GM12878 (cell line): ENCODE measurements around the gene ADGRV1. TPM values are rescaled to one million over a fixed set of nuclear protein-coding genes. Genes with fewer than 3 reads are reported as not detected.

Experiments
- ATF7 ChIP-seq: fragments of 450-650 bp; IDR thresholded peaks from 2 replicates; pipeline ENCODE4 v1.6.1; 2016; ENCODE audit warnings: low read depth, mild to moderate bottlenecking
- BMI1 ChIP-seq: fragments of 450-650 bp; IDR thresholded peaks from 2 replicates; pipeline ENCODE4 v1.6.1; 2016; ENCODE audit warnings: mild to moderate bottlenecking, moderate library complexity, borderline replicate concordance
- BRCA1 ChIP-seq: IDR thresholded peaks from 2 replicates; pipeline ENCODE4 v1.6.1; 2011; ENCODE audit warnings: low read depth, low read length, improper control_type of control experiment
- EED ChIP-seq: sonication (generic); IDR thresholded peaks from 2 replicates; pipeline ENCODE4 v1.6.1; 2016; ENCODE audit warnings: antibody characterized with exemption, low read depth
- ESRRA ChIP-seq: IDR thresholded peaks from 2 replicates; pipeline ENCODE4 v1.6.1; 2012; ENCODE audit warnings: mild to moderate bottlenecking, low read length, improper control_type of control experiment
- FOXM1 ChIP-seq: IDR thresholded peaks from 2 replicates; pipeline ENCODE4 v1.6.1; 2012; ENCODE audit warnings: low read depth, mild to moderate bottlenecking, inconsistent platforms, low read length, moderate library complexity
- GABPA ChIP-seq: IDR thresholded peaks from 2 replicates; pipeline ENCODE4 v1.6.1; 2014; ENCODE audit warnings: antibody characterized with exemption, low read depth, mild to moderate bottlenecking, inconsistent platforms
- IKZF2 ChIP-seq, 2 experiments: fragments of 450-650 bp; IDR thresholded peaks; 2 replicates each; pipeline ENCODE4 v1.6.1; 2017; ENCODE audit warnings: mild to moderate bottlenecking in 2 of 2, moderate library complexity in 2 of 2
- IRF4 ChIP-seq: IDR thresholded peaks from 2 replicates; pipeline ENCODE4 v1.6.1; 2011; ENCODE audit warnings: low read depth, low read length
- JUND ChIP-seq: IDR thresholded peaks from 2 replicates; pipeline ENCODE4 v1.6.1; 2012; ENCODE audit warnings: low read depth, mild to moderate bottlenecking, low read length, improper control_type of control experiment, moderate library complexity
- MTA2 ChIP-seq: fragments of 450-650 bp; IDR thresholded peaks from 2 replicates; pipeline ENCODE4 v1.6.1; 2016; ENCODE audit warnings: low read depth, mild to moderate bottlenecking, moderate library complexity
- MYC ChIP-seq: IDR thresholded peaks from 2 replicates; pipeline ENCODE4 v1.6.1; 2011; ENCODE audit warnings: mild to moderate bottlenecking, low read length, moderate library complexity, inconsistent platforms; ENCODE audit not compliant: insufficient read depth, insufficient replicate concordance, insufficient read length, severe bottlenecking
- NFYB ChIP-seq: IDR thresholded peaks from 2 replicates; pipeline ENCODE4 v1.6.1; 2011; ENCODE audit warnings: low read depth, mild to moderate bottlenecking, low read length, improper control_type of control experiment, moderate library complexity; ENCODE audit not compliant: insufficient read depth
- NR2C1 ChIP-seq: fragments of 450-650 bp; IDR thresholded peaks from 2 replicates; pipeline ENCODE4 v1.6.1; 2017; ENCODE audit warnings: antibody characterized with exemption, mild to moderate bottlenecking, moderate library complexity
- NR2F1 ChIP-seq: fragments of 450-650 bp; conservative IDR thresholded peaks from 2 replicates; pipeline ENCODE4 v1.6.1; 2017; ENCODE audit warnings: mild to moderate bottlenecking
- RELA ChIP-seq: fragments of 450-650 bp; IDR thresholded peaks from 2 replicates; pipeline ENCODE4 v1.8.0; 2014; ENCODE audit warnings: borderline replicate concordance; ENCODE audit not compliant: partially characterized antibody
- SPI1 ChIP-seq: IDR thresholded peaks from 2 replicates; pipeline ENCODE4 v1.6.1; 2011; ENCODE audit warnings: low read depth, mild to moderate bottlenecking, low read length, moderate library complexity, borderline replicate concordance; ENCODE audit not compliant: insufficient read depth
- SREBF2 ChIP-seq: IDR thresholded peaks from 2 replicates; pipeline ENCODE4 v1.6.1; 2012; ENCODE audit warnings: mild to moderate bottlenecking, low read length
- ZNF217 ChIP-seq: fragments of 450-650 bp; IDR thresholded peaks from 2 replicates; pipeline ENCODE4 v1.6.1; 2017; ENCODE audit warnings: antibody characterized with exemption, mild to moderate bottlenecking
- polyA plus RNA-seq, 11 experiments: library from polyadenylated mRNA; depleted of rRNA in 4 of 11; unstranded in 6 of 11; stranded (reverse) in 5 of 11; fragments of >200 nt; fragmentation: Nextera tagmentation in 4 of 11; fragmentation: Illumina TruSeq in 1 of 11; extraction: Ambion mirVana in 4 of 11; extraction: Trizol in 1 of 11; gene quantifications; 1 replicate in 1 of 11; 2 replicates in 10 of 11; pipeline versions ENCODE4 v1.2.1 to v1.2.3, GENCODE V29; 2011 to 2016; ENCODE audit warnings: inconsistent platforms in 2 of 11, missing spikeins in 2 of 11, low read depth in 1 of 11
- total RNA-seq, 4 experiments: library from RNA; depleted of rRNA in 3 of 4; stranded (reverse); fragments of >200 nt in 3 of 4; fragmentation: Illumina TruSeq in 1 of 4; extraction: Trizol in 1 of 4; gene quantifications; 2 replicates each; pipeline versions ENCODE4 v1.2.1 to v1.2.3, GENCODE V29; 2013 to 2021
- TF ChIP-seq, protein P1 (sequence below): fragments of 450-650 bp; IDR thresholded peaks from 2 replicates; pipeline ENCODE4 v1.6.1; 2017; ENCODE audit warnings: mild to moderate bottlenecking
- TF ChIP-seq, protein P2 (sequence below): fragments of 450-650 bp; IDR thresholded peaks from 2 replicates; pipeline ENCODE4 v1.6.1; 2018; ENCODE audit warnings: mild to moderate bottlenecking, low read depth, moderate library complexity; ENCODE audit not compliant: partially characterized antibody
- TF ChIP-seq, protein P3 (sequence below): fragments of 450-650 bp; formaldehyde crosslinking; IDR thresholded peaks from 2 replicates; pipeline ENCODE4 v1.4.0; 2020; ENCODE audit warnings: mild to moderate bottlenecking, moderate library complexity

ADGRV1 gene
- total and polyA plus RNA-seq, 10 of the 15 experiments (the other 5 are each of a cell fraction or from before 2014, with no cell fraction given), result 0.04 to 8.1 (median 0.16) TPM; not detected in 1

DNA sequence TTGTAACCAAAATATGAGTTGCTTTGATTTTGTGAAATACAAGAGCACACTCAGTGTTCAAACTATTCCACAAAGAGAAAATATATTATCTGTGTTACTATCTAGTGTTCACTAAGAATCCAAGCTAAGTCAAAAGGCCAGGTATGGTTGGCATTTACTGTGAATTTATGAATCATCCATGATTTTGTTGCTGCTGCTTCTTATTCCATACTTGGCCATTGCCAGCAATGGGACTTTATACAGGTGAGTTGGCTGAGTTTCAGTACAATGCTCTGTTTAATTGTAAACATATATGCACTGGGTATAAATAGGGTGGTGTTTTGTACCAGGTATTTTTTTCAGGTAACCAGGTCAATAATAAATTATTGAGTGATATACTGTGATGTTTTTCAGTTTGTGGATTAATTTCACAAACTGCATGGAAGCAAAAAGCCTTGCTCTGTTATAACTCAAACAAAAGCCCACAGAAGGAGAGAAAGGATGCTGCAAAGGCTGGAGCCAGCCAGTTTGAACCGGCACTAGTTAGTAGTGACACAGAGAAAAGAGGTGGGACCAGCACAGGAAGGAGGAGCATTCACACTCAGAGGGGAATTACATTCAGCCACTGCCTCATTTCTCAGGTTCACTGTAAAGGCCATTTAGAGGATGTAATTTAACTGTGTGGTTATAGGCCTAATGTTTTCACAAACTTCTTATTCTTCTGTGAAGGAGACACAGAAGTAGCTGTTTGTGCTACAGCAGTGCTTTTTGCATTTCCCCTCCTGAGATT lies 381.8 kb downstream of the ADGRV1 start (continued):
- TF ChIP-seq JUND, result no peak
- TF ChIP-seq BRCA1, result no peak
- 0 out of 2 replicates have a peak, but pooled peaks have one; percentile 6 for TF ChIP-seq SPI1
- TF ChIP-seq ZNF217, result no peak
- TF ChIP-seq MYC, result no peak
- TF ChIP-seq GABPA, result 0 out of 2 replicates have a peak, but pooled peaks have one; percentile 23
- TF ChIP-seq RELA, result no peak
- TF ChIP-seq, protein P1, sequence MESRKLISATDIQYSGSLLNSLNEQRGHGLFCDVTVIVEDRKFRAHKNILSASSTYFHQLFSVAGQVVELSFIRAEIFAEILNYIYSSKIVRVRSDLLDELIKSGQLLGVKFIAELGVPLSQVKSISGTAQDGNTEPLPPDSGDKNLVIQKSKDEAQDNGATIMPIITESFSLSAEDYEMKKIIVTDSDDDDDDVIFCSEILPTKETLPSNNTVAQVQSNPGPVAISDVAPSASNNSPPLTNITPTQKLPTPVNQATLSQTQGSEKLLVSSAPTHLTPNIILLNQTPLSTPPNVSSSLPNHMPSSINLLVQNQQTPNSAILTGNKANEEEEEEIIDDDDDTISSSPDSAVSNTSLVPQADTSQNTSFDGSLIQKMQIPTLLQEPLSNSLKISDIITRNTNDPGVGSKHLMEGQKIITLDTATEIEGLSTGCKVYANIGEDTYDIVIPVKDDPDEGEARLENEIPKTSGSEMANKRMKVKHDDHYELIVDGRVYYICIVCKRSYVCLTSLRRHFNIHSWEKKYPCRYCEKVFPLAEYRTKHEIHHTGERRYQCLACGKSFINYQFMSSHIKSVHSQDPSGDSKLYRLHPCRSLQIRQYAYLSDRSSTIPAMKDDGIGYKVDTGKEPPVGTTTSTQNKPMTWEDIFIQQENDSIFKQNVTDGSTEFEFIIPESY, result no peak
- no peak for TF ChIP-seq IKZF2 (IDR thresholded peaks at IDR 0.05)
- no peak for TF ChIP-seq NFYB
- peak; percentile 29; the same call in 1 of the 2 replicates for TF ChIP-seq ATF7
- TF ChIP-seq, protein P2, sequence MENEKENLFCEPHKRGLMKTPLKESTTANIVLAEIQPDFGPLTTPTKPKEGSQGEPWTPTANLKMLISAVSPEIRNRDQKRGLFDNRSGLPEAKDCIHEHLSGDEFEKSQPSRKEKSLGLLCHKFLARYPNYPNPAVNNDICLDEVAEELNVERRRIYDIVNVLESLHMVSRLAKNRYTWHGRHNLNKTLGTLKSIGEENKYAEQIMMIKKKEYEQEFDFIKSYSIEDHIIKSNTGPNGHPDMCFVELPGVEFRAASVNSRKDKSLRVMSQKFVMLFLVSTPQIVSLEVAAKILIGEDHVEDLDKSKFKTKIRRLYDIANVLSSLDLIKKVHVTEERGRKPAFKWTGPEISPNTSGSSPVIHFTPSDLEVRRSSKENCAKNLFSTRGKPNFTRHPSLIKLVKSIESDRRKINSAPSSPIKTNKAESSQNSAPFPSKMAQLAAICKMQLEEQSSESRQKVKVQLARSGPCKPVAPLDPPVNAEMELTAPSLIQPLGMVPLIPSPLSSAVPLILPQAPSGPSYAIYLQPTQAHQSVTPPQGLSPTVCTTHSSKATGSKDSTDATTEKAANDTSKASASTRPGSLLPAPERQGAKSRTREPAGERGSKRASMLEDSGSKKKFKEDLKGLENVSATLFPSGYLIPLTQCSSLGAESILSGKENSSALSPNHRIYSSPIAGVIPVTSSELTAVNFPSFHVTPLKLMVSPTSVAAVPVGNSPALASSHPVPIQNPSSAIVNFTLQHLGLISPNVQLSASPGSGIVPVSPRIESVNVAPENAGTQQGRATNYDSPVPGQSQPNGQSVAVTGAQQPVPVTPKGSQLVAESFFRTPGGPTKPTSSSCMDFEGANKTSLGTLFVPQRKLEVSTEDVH, result no peak
- no peak for TF ChIP-seq BMI1
- TF ChIP-seq NR2C1, result peak; percentile 66
- TF ChIP-seq FOXM1, result no peak
- no peak for TF ChIP-seq ESRRA
- TF ChIP-seq SREBF2, result no peak
- TF ChIP-seq IRF4, result no peak
- TF ChIP-seq MTA2, result peak; percentile 39; the same call in 1 of the 2 replicates
- 0 out of 2 replicates have a peak, but pooled peaks have one; percentile 28 for TF ChIP-seq NR2F1
- no peak for TF ChIP-seq EED
- TF ChIP-seq, protein P3, sequence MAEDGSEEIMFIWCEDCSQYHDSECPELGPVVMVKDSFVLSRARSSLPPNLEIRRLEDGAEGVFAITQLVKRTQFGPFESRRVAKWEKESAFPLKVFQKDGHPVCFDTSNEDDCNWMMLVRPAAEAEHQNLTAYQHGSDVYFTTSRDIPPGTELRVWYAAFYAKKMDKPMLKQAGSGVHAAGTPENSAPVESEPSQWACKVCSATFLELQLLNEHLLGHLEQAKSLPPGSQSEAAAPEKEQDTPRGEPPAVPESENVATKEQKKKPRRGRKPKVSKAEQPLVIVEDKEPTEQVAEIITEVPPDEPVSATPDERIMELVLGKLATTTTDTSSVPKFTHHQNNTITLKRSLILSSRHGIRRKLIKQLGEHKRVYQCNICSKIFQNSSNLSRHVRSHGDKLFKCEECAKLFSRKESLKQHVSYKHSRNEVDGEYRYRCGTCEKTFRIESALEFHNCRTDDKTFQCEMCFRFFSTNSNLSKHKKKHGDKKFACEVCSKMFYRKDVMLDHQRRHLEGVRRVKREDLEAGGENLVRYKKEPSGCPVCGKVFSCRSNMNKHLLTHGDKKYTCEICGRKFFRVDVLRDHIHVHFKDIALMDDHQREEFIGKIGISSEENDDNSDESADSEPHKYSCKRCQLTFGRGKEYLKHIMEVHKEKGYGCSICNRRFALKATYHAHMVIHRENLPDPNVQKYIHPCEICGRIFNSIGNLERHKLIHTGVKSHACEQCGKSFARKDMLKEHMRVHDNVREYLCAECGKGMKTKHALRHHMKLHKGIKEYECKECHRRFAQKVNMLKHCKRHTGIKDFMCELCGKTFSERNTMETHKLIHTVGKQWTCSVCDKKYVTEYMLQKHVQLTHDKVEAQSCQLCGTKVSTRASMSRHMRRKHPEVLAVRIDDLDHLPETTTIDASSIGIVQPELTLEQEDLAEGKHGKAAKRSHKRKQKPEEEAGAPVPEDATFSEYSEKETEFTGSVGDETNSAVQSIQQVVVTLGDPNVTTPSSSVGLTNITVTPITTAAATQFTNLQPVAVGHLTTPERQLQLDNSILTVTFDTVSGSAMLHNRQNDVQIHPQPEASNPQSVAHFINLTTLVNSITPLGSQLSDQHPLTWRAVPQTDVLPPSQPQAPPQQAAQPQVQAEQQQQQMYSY, result no peak
